AG04449 (cell line): Measurements from ENCODE around the gene EMP1.
"Not testable (repeated sequence)": the region's sequence is repeated elsewhere in the genome, so short reads cannot be mapped to it uniquely, and the experiment has no call there.

Experiments
- CTCF ChIA-PET: fragments of 350-600 bp; formaldehyde crosslinking; extraction: SDS; loops from one replicate; lab custom pipeline; 2021; ENCODE audit warnings: antibody characterized with exemption; lab: Yijun Ruan, JAX
- POLR2A ChIA-PET: fragments of 400-600, 350-600 bp; formaldehyde crosslinking; extraction: SDS; loops from one replicate; lab custom pipeline; 2020; ENCODE audit warnings: antibody characterized with exemption, inconsistent platforms; lab: Yijun Ruan, JAX
- DNase-seq: peaks from one replicate; pipeline ENCODE4 v3.0.0-alpha.2; 2010; ENCODE audit warnings: low read depth, low spot score
- H3K4me3 ChIP-seq: 2 replicates; pipeline ENCODE4 v1.5.1; 2011; ENCODE audit warnings: low read depth, mild to moderate bottlenecking, control low read depth, low read length
- CTCF ChIP-seq: IDR thresholded peaks from one replicate; pipeline ENCODE4 v1.5.1; 2011; ENCODE audit warnings: mild to moderate bottlenecking, moderate library complexity, low read length, control low read depth, inconsistent platforms; ENCODE audit not compliant: insufficient read depth; ENCODE audit errors: missing control alignments

EMP1 gene

GRCh38 chr12:13255792-13256691, 59.5 kb downstream of the EMP1 start:
- peak overlapping the region; percentile 52 for H3K4me3 ChIP-seq
- ChIA-PET CTCF (interaction anchor here (0.6 to 5.0 kb wide), 49 partner anchors 8 to 1053 kb away, joined by 3 to 53 read pairs (median 4); no protein-coding TSS in a partner anchor), POLR2A (interaction anchor here (0.6 kb wide), 1 partner anchor 754 kb away, joined by 3 read pairs; no protein-coding TSS in a partner anchor)
- peak; percentile 38 for DNase-seq
- TF ChIP-seq CTCF, result peak; percentile 100

- TF ChIP-seq CTCF, result no peak
- H3K4me3 ChIP-seq, result no peak overlapping the region
- DNase-seq, result no peak
- POLR2A ChIA-PET, result no interaction called here
- CTCF ChIA-PET, result interaction anchor here (0.7 to 5.0 kb wide), 21 partner anchors 10 to 911 kb away, joined by 3 to 53 read pairs (median 10); no protein-coding TSS in a partner anchor
Observed at GRCh38 chr12:13256692-13257045, 60.1 kb downstream of the EMP1 start.

GRCh38 chr12:13257356-13257875, 60.9 kb downstream of the EMP1 start:
- no peak for DNase-seq
- TF ChIP-seq CTCF, result no peak
- ChIA-PET CTCF (interaction anchor here (0.7 to 5.0 kb wide), 11 partner anchors 9 to 910 kb away, joined by 3 to 53 read pairs (median 14); no protein-coding TSS in a partner anchor), POLR2A (no interaction called here)
- no peak overlapping the region for H3K4me3 ChIP-seq

- no peak for TF ChIP-seq CTCF
- CTCF ChIA-PET, result interaction anchor here (0.9 to 5.0 kb wide), 4 partner anchors 13 to 402 kb away, joined by 3 to 40 read pairs (median 31); no protein-coding TSS in a partner anchor
- POLR2A ChIA-PET, result no interaction called here
- no peak overlapping the region for H3K4me3 ChIP-seq
- DNase-seq, result no peak
Observed at GRCh38 chr12:13258197-13258596, 61.7 kb downstream of the EMP1 start.

GRCh38 chr12:13258717-13259119, 62.2 kb downstream of the EMP1 start:
- ChIA-PET POLR2A (no interaction called here), CTCF (interaction anchor here (4.5 kb wide), 1 partner anchor 401 kb away, joined by 39 read pairs; no protein-coding TSS in a partner anchor)
- no peak for TF ChIP-seq CTCF
- H3K4me3 ChIP-seq, result no peak overlapping the region
- no peak for DNase-seq

- CTCF ChIA-PET, POLR2A ChIA-PET, DNase-seq, H3K4me3 ChIP-seq: not testable (repeated sequence)
Observed at GRCh38 chr12:13259625-13260024, 63.1 kb downstream of the EMP1 start.

- H3K4me3 ChIP-seq, DNase-seq, POLR2A ChIA-PET: not testable (repeated sequence)
- CTCF ChIA-PET, result interaction anchor here (0.9 to 4.6 kb wide), 3 partner anchors 11 to 18 kb away, joined by 3 to 23 read pairs (median 19); no protein-coding TSS in a partner anchor
Observed at GRCh38 chr12:13267826-13268225, 71.3 kb downstream of the EMP1 start.
